Spleen (tissue), 11 donors: ENCODE results near the gene CMTM7. TPM values are rescaled to one million over a fixed set of nuclear protein-coding genes. Genes with fewer than 3 reads are reported as not detected.

Source experiments
- DNase-seq: peaks from one replicate; pipeline ENCODE4 v3.0.0-alpha.2; 2020
- H3K27ac ChIP-seq, 8 donors: fragments of 200-600 bp; sonication (generic) in 7 of 8; 1 replicate in 4 of 8; 2 replicates in 4 of 8; pipeline versions ENCODE4 v1.5.0 to v1.8.0; 2016 to 2021; ENCODE audit warnings: inconsistent platforms in 4 of 8, mild to moderate bottlenecking in 4 of 8, moderate library complexity in 1 of 8
- H3K27me3 ChIP-seq, 7 donors: fragments of 200-600 bp; sonication (generic) in 6 of 7; replicated peaks in 1 of 7; 1 replicate in 4 of 7; 2 replicates in 3 of 7; pipeline versions ENCODE4 v1.5.0 to v1.8.0; 2016 to 2021; ENCODE audit warnings: inconsistent platforms in 3 of 7, mild to moderate bottlenecking in 1 of 7
- H3K36me3 ChIP-seq, 6 donors: fragments of 200-600 bp; sonication (generic) in 5 of 6; 1 replicate in 4 of 6; 2 replicates in 2 of 6; pipeline versions ENCODE4 v1.5.0 to v1.8.0; 2016 to 2021; ENCODE audit warnings: inconsistent platforms in 2 of 6
- H3K4me1 ChIP-seq, 6 donors: fragments of 200-600 bp; sonication (generic) in 5 of 6; 1 replicate in 3 of 6; 2 replicates in 3 of 6; pipeline versions ENCODE4 v1.5.0 to v1.8.0; 2016 to 2021; ENCODE audit warnings: inconsistent platforms in 3 of 6
- H3K4me3 ChIP-seq, 8 donors: fragments of 200-600 bp; sonication (generic) in 7 of 8; 1 replicate in 4 of 8; 2 replicates in 4 of 8; pipeline versions ENCODE4 v1.5.0 to v1.8.0; 2016 to 2021; ENCODE audit warnings: inconsistent platforms in 4 of 8, mild to moderate bottlenecking in 4 of 8, moderate library complexity in 2 of 8
- H3K9me3 ChIP-seq, 8 donors: fragments of 200-600 bp; sonication (generic) in 7 of 8; 1 replicate in 4 of 8; 2 replicates in 4 of 8; pipeline versions ENCODE4 v1.5.0 to v1.8.0; 2016 to 2021; ENCODE audit warnings: inconsistent platforms in 4 of 8
- POLR2A ChIP-seq, 3 donors: fragments of 450-650 bp; IDR thresholded peaks; one replicate each; pipeline ENCODE4 v1.5.1; 2017; ENCODE audit warnings: antibody characterized with exemption in 3 of 3, mild to moderate bottlenecking in 1 of 3
- POLR2AphosphoS5 ChIP-seq, 3 donors: sonication (generic); formaldehyde crosslinking; IDR thresholded peaks; one replicate each; pipeline ENCODE4 v1.5.1; 2017; ENCODE audit warnings: antibody characterized with exemption in 3 of 3
- WGBS, 5 donors: extraction: QIAGEN DNeasy Blood & Tissue Kit in 3 of 5; methylation state at CpG; one replicate each; pipeline versions ENCODE4 v1.1.5 to v1.1.7; 2013 to 2018; 5-methylcytosine and 5-hydroxymethylcytosine counted together
- intact Hi-C: fragments of 100-400 bp; cut with DNase I; formaldehyde crosslinking; loops from one replicate; pipeline ENCODE4 v1.15.0; 2023; ENCODE audit warnings: low total_unique reads
- polyA plus RNA-seq, 3 donors: library from polyadenylated mRNA; stranded (reverse); fragments of 200-250 nt; gene quantifications; one replicate each; pipeline ENCODE4 v1.2.1, GENCODE V29; 2013
- total RNA-seq, 7 donors: library from RNA; depleted of rRNA in 3 of 7; stranded (reverse); fragments of >200 nt in 3 of 7; fragmentation: NEBNext Ultra II Directional in 4 of 7; extraction: Animal tissue kit (Norgen Biotek cat#: 25700) in 4 of 7; gene quantifications; one replicate each; pipeline versions ENCODE4 v1.1.0 to v1.2.1, GENCODE V29; 2016 to 2021
- TF ChIP-seq, protein P1 (sequence below), 11 experiments: fragments of 200-600 bp in 7 of 11; fragments of 450-650 bp in 4 of 11; sonication (generic) in 4 of 11; IDR thresholded peaks in 8 of 11; conservative IDR thresholded peaks in 3 of 11; 1 replicate in 7 of 11; 2 replicates in 4 of 11; pipeline versions ENCODE4 v1.4.0 to v1.8.0; 2016 to 2021; ENCODE audit warnings: antibody characterized with exemption in 11 of 11, inconsistent platforms in 4 of 11, mild to moderate bottlenecking in 1 of 11
- donor health status: healthy with polysubstance abuse.
- donor health status: DM: no; HTN: no; CAD: no; lungs with moderate emphysema.
- donor health status: DM: no; HTN: no; CAD: no.
- donor health status: Bipolar disorder and iron deficiency.
- donor health status: healthy.
- donor health status: DM: no; HTN: no; CAD: no.
- donor health status: DM: yes; HTN: yes; CAD: no.

The CMTM7 gene
- total and polyA plus RNA-seq, 10 donors, result 27.6 to 92.0 (median 47.5) TPM

DNA sequence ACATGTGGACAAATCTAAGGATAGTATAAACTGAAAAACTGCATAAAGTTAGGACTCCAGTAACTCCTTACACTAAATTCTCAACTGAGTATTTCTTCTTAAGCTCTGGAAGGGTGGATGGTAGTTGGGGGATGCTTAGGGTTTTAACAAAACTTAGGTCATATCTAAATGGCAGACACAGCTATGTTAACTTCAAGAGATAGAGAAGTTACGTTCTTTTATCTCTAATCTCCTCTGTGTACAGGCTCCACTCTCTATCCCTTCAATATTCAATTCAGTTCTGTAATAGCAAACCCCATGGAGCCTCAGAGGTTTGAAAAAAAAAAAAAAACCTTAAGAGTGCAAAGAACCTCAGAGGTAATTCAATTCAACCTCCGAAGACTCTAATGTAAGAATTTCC lies 107.9 kb downstream of the CMTM7 start:
- 79 to 95% (median 91%) methylated on average over 2 of the region's 2 CpGs for WGBS, 5 donors
- peaks cover 11 to 81% (median 70%) of the 10 kb centered on the region in 6 donors for H3K4me1 ChIP-seq
- peak overlapping the region in 2 of 8 donors; percentile 1 to 99 for H3K27ac ChIP-seq
- no peak overlapping the region for H3K4me3 ChIP-seq
- H3K36me3 ChIP-seq, result peaks cover 0 to 14% (median 0%) of the 10 kb centered on the region in 6 donors
- intact Hi-C loops, result no loop called here
- H3K9me3 ChIP-seq, result no peaks in the 10 kb centered on the region
- DNase-seq, result no peak
- no peaks in the 10 kb centered on the region for H3K27me3 ChIP-seq
- no peak for TF ChIP-seq POLR2A (IDR thresholded peaks at IDR 0.05)
- TF ChIP-seq POLR2AphosphoS5 (IDR thresholded peaks at IDR 0.05), result no peak
- TF ChIP-seq, protein P1, sequence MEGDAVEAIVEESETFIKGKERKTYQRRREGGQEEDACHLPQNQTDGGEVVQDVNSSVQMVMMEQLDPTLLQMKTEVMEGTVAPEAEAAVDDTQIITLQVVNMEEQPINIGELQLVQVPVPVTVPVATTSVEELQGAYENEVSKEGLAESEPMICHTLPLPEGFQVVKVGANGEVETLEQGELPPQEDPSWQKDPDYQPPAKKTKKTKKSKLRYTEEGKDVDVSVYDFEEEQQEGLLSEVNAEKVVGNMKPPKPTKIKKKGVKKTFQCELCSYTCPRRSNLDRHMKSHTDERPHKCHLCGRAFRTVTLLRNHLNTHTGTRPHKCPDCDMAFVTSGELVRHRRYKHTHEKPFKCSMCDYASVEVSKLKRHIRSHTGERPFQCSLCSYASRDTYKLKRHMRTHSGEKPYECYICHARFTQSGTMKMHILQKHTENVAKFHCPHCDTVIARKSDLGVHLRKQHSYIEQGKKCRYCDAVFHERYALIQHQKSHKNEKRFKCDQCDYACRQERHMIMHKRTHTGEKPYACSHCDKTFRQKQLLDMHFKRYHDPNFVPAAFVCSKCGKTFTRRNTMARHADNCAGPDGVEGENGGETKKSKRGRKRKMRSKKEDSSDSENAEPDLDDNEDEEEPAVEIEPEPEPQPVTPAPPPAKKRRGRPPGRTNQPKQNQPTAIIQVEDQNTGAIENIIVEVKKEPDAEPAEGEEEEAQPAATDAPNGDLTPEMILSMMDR (IDR thresholded peaks at IDR 0.05 in 8 of 11, conservative IDR thresholded peaks at IDR 0.05 in 3 of 11), result no peak

DNA sequence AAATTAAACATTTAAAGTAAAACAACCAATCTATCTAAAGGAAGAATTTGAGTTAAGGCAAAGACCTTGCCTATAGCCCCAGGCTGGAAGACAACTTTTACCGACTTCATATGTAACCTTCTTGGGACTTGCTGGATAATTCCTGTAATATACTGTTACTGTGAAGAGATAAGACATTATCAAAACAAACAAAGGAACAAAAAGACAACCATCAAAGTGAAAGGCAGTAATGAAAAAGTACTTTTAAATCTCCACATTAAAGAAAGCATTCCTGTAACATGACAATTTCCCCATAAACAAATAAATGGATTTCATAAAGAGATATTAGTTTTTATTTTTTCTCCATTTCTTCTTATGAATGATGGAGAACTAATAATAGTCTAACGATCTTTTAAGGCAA lies 108.6 kb downstream of the CMTM7 start:
- Histone ChIP-seq H3K27me3 (no peaks in the 10 kb centered on the region), H3K27ac (peak overlapping the region in 5 of 8 donors; percentile 99 to 100 (median 99)), H3K9me3 (no peaks in the 10 kb centered on the region), H3K4me1 (peaks cover 8 to 74% (median 64%) of the 10 kb centered on the region in 6 donors), H3K36me3 (peaks cover 0 to 14% (median 0%) of the 10 kb centered on the region in 6 donors), H3K4me3 (peak overlapping the region in 3 of 8 donors; percentile 75 to 91 (median 90))
- TF ChIP-seq POLR2AphosphoS5 (IDR thresholded peaks at IDR 0.05) (no peak), POLR2A (IDR thresholded peaks at IDR 0.05) (no peak)
- TF ChIP-seq, protein P1 (IDR thresholded peaks at IDR 0.05 in 8 of 11, conservative IDR thresholded peaks at IDR 0.05 in 3 of 11), result no peak
- no peak for DNase-seq
- intact Hi-C loops, result no loop called here
- WGBS, 5 donors, result 62 to 82% (median 68%) methylated on average over 2 of the region's 2 CpGs

DNA sequence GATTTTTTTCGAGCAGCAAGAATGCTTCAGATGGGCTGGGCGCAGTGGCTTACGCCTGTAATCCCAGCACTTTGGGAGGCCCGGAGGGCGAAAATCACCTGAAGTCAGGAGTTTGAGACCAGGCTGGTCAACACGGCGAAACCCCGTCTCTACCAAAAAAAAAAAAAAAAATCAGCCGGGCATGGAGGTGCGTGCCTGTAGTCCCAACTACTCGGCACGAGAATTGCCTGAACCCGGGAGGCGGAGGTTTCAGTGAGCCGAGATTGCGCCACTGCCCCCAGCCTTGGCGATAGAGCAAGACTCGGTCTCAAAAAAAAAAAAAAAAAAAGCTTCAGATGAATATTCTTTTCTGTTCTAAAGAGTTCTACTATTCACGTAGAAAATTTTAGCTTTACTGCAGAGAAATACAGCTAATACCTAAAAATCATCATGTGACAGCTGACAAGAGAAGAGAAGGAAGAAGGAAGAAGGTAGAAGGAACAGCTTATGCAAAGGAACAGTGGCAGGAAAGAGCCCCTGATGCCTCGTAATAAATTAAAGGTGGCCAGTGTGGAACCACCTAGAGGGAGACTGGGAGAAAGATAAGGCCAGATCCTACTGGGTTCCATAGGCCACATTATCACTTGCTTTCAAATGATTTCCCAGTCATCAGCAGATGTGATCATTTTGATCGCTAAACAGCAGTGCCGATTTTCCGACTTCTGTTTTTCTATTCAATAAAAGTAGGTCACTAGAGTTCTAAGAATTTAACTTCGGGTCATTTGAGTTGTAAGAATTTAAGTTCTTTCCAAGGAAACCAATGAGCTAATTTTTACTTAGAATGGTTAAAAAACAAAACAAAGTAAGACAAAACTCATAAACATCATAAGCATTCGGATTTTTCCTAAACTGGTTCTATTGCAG lies 109.5 kb downstream of the CMTM7 start:
- Histone ChIP-seq H3K9me3 (no peaks in the 10 kb centered on the region), H3K4me3 (peak overlapping the region; percentile 65 to 98 (median 87)), H3K36me3 (peaks cover 0 to 10% (median 0%) of the 10 kb centered on the region in 6 donors), H3K4me1 (peaks cover 8 to 65% (median 56%) of the 10 kb centered on the region in 6 donors), H3K27me3 (no peaks in the 10 kb centered on the region), H3K27ac (peak overlapping the region; percentile 90 to 100 (median 99))
- peak; percentile 85 for DNase-seq
- intact Hi-C loops, result no loop called here
- no peak for TF ChIP-seq POLR2AphosphoS5 (IDR thresholded peaks at IDR 0.05)
- TF ChIP-seq, protein P1 (IDR thresholded peaks at IDR 0.05 in 8 of 11, conservative IDR thresholded peaks at IDR 0.05 in 3 of 11), result no peak
- TF ChIP-seq POLR2A (IDR thresholded peaks at IDR 0.05), result no peak
- 57 to 80% (median 63%) methylated on average over 25 of the region's 25 CpGs for WGBS, 5 donors

DNA sequence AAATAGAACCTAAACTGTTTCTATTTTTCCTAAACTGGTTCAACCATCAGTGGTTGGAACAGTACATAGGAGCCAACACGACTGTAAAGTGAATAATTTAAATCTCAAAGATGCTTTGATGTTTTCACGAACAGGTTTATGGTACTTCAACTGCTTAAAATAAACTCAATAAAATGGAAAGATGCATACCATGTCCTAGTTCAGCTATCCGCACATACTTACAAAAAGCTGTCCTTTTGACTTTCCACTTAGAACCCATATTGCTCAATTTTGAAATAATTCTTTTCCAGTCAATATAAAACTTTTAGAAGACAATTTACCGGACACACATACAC lies 110.1 kb downstream of the CMTM7 start:
- WGBS, 5 donors, result 1 to 6% (median 4%) methylated on average over 4 of the region's 4 CpGs
- Histone ChIP-seq H3K4me3 (peak overlapping the region; percentile 65 to 98 (median 87)), H3K27me3 (no peaks in the 10 kb centered on the region), H3K27ac (peak overlapping the region; percentile 90 to 100 (median 99)), H3K36me3 (peaks cover 0 to 7% (median 0%) of the 10 kb centered on the region in 6 donors), H3K4me1 (peaks cover 8 to 59% (median 51%) of the 10 kb centered on the region in 6 donors), H3K9me3 (no peaks in the 10 kb centered on the region)
- intact Hi-C loops, result no loop called here
- no peak for DNase-seq
- TF ChIP-seq POLR2AphosphoS5 (IDR thresholded peaks at IDR 0.05) (no peak), POLR2A (IDR thresholded peaks at IDR 0.05) (no peak)
- TF ChIP-seq, protein P1 (IDR thresholded peaks at IDR 0.05 in 8 of 11, conservative IDR thresholded peaks at IDR 0.05 in 3 of 11), result no peak
